Peyer's patch (tissue), 4 donors: ENCODE measurements around the gene CDNF.

Source experiments
- POLR2A ChIP-seq, 2 donors: fragments of 450-650 bp; IDR thresholded peaks; one replicate each; pipeline ENCODE4 v1.5.1; 2017; ENCODE audit warnings: antibody characterized with exemption in 2 of 2, mild to moderate bottlenecking in 2 of 2, moderate library complexity in 2 of 2
- TF ChIP-seq, protein P1 (sequence below), 6 experiments: fragments of 450-650 bp in 4 of 6; fragments of 200-600 bp in 2 of 6; sonication (generic) in 1 of 6; IDR thresholded peaks; one replicate each; pipeline ENCODE4 v1.5.1; 2017 to 2019; ENCODE audit warnings: antibody characterized with exemption in 6 of 6, mild to moderate bottlenecking in 3 of 6, moderate library complexity in 1 of 6

DNA sequence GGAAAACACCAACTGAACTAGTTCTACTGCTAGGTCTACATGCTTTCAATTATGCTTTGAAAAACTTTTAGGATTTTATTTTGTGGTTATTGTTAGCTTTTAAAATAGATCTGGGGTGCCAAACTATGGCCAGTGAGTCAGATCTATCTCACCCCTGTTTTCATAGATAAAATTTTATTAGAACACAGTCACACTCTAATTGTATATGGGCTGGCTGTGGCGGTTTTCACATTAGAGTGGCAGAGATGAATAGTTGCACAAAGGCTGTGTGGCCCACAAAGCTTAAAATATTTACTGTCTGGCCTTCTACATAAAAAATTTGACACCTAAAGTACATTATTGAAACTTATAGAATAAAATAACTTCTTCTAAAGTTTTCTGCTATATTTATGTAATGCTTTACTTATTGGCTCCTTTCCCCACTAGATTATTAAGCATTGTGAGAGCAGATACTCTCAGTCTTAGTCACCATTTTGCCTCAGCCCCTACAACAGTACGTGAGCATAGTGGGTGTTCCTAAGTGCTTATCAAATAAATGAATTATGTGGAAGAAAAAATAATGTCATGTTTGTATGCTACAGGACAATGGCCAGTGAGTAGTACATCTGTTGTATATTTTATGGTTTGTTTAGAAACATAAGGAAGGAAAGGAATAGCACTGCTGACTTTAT is 35.4 kb upstream of the CDNF start:
- TF ChIP-seq, protein P1, sequence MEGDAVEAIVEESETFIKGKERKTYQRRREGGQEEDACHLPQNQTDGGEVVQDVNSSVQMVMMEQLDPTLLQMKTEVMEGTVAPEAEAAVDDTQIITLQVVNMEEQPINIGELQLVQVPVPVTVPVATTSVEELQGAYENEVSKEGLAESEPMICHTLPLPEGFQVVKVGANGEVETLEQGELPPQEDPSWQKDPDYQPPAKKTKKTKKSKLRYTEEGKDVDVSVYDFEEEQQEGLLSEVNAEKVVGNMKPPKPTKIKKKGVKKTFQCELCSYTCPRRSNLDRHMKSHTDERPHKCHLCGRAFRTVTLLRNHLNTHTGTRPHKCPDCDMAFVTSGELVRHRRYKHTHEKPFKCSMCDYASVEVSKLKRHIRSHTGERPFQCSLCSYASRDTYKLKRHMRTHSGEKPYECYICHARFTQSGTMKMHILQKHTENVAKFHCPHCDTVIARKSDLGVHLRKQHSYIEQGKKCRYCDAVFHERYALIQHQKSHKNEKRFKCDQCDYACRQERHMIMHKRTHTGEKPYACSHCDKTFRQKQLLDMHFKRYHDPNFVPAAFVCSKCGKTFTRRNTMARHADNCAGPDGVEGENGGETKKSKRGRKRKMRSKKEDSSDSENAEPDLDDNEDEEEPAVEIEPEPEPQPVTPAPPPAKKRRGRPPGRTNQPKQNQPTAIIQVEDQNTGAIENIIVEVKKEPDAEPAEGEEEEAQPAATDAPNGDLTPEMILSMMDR (IDR thresholded peaks at IDR 0.05) = no peak
- TF ChIP-seq POLR2A (IDR thresholded peaks at IDR 0.05) = no peak
